Endothelial cell (in vitro differentiated cells): Measurements from ENCODE around the gene KNDC1. TPM values are rescaled to one million over a fixed set of nuclear protein-coding genes. Genes with fewer than 3 reads are reported as not detected.

Experiments used
- DNase-seq: peaks from one replicate; pipeline ENCODE4 v3.0.0; 2021; ENCODE audit warnings: low spot score
- H3K27ac Mint-ChIP-seq: one replicate; pipeline ENCODE4 v1.8.0; 2021; ENCODE audit warnings: mixed read lengths, inconsistent platforms; ENCODE audit not compliant: unreplicated experiment
- H3K27me3 Mint-ChIP-seq: one replicate; pipeline ENCODE4 v1.8.0; 2021; ENCODE audit warnings: mild to moderate bottlenecking, moderate library complexity, mixed read lengths, inconsistent platforms; ENCODE audit not compliant: unreplicated experiment
- H3K36me3 Mint-ChIP-seq: one replicate; pipeline ENCODE4 v1.8.0; 2021; ENCODE audit warnings: mild to moderate bottlenecking, low read depth, mixed read lengths, inconsistent platforms; ENCODE audit not compliant: unreplicated experiment
- H3K4me1 Mint-ChIP-seq: one replicate; pipeline ENCODE4 v1.8.0; 2021; ENCODE audit warnings: mild to moderate bottlenecking, mixed read lengths, inconsistent platforms; ENCODE audit not compliant: unreplicated experiment
- H3K4me3 Mint-ChIP-seq: one replicate; pipeline ENCODE4 v1.8.0; 2021; ENCODE audit warnings: mild to moderate bottlenecking, mixed read lengths, inconsistent platforms; ENCODE audit not compliant: unreplicated experiment
- H3K9me3 Mint-ChIP-seq: one replicate; pipeline ENCODE4 v1.8.0; 2021; ENCODE audit warnings: mixed read lengths, inconsistent platforms; ENCODE audit not compliant: unreplicated experiment
- CTCF ChIP-seq: fragments of 200-600 bp; sonication (generic); IDR thresholded peaks from one replicate; pipeline ENCODE4 v1.5.0; 2021; ENCODE audit warnings: antibody characterized with exemption; ENCODE audit not compliant: unreplicated experiment
- total RNA-seq: library from RNA; stranded (reverse); fragmentation: NEBNext Ultra II Directional; extraction: Animal tissue kit (Norgen Biotek cat#: 25700); gene quantifications from one replicate; pipeline ENCODE4 v1.2.1, GENCODE V29; 2021; ENCODE audit not compliant: unreplicated experiment

Gene KNDC1
- total RNA-seq, 1 donor from 2014 or later, result 1.3 TPM

- H3K4me1 Mint-ChIP-seq, result peaks cover 7% of the 10 kb centered on the region
- TF ChIP-seq CTCF, result no peak
- DNase-seq, result no peak
- no peak overlapping the region for H3K4me3 Mint-ChIP-seq
- H3K27me3 Mint-ChIP-seq, result peaks cover 18% of the 10 kb centered on the region
- H3K9me3 Mint-ChIP-seq, result peaks cover 3% of the 10 kb centered on the region
- H3K36me3 Mint-ChIP-seq, result no peaks in the 10 kb centered on the region
- H3K27ac Mint-ChIP-seq, result no peak overlapping the region
Observed at GRCh38 chr10:133113847-133114246, 46.2 kb upstream of the KNDC1 start.

GRCh38 chr10:133114251-133114650 lies 45.8 kb upstream of the KNDC1 start:
- H3K4me3 Mint-ChIP-seq, result no peak overlapping the region
- no peak overlapping the region for H3K27ac Mint-ChIP-seq
- no peaks in the 10 kb centered on the region for H3K36me3 Mint-ChIP-seq
- H3K4me1 Mint-ChIP-seq, result peaks cover 7% of the 10 kb centered on the region
- H3K9me3 Mint-ChIP-seq, result peaks cover 5% of the 10 kb centered on the region
- DNase-seq, result no peak
- H3K27me3 Mint-ChIP-seq, result peaks cover 18% of the 10 kb centered on the region
- no peak for TF ChIP-seq CTCF

GRCh38 chr10:133114726-133115452 lies 45.1 kb upstream of the KNDC1 start:
- Mint-ChIP-seq H3K36me3 (no peaks in the 10 kb centered on the region), H3K27me3 (peaks cover 14% of the 10 kb centered on the region), H3K4me1 (peaks cover 7% of the 10 kb centered on the region), H3K9me3 (peaks cover 5% of the 10 kb centered on the region), H3K27ac (no peak overlapping the region), H3K4me3 (no peak overlapping the region)
- TF ChIP-seq CTCF, result no peak
- DNase-seq, result no peak

GRCh38 chr10:133115453-133115842 lies 44.6 kb upstream of the KNDC1 start:
- Mint-ChIP-seq H3K36me3 (no peaks in the 10 kb centered on the region), H3K9me3 (peaks cover 5% of the 10 kb centered on the region), H3K27ac (no peak overlapping the region), H3K27me3 (peaks cover 12% of the 10 kb centered on the region), H3K4me3 (no peak overlapping the region), H3K4me1 (peaks cover 5% of the 10 kb centered on the region)
- TF ChIP-seq CTCF, result no peak
- no peak for DNase-seq

GRCh38 chr10:133115976-133116375 lies 44.0 kb upstream of the KNDC1 start:
- H3K36me3 Mint-ChIP-seq, result no peaks in the 10 kb centered on the region
- H3K27ac Mint-ChIP-seq, result no peak overlapping the region
- DNase-seq, result no peak
- peaks cover 5% of the 10 kb centered on the region for H3K9me3 Mint-ChIP-seq
- peaks cover 9% of the 10 kb centered on the region for H3K27me3 Mint-ChIP-seq
- TF ChIP-seq CTCF, result no peak
- H3K4me3 Mint-ChIP-seq, result no peak overlapping the region
- no peaks in the 10 kb centered on the region for H3K4me1 Mint-ChIP-seq
